ENCODE results near the gene FUCA1.
"Not testable (repeated sequence)": the region's sequence is repeated elsewhere in the genome, so short reads cannot be mapped to it uniquely, and the experiment has no call there.

The FUCA1 gene

GRCh38 chr1:23867895-23868556 lies at the start of gene FUCA1:
TSS of gene FUCA1 (minus strand) at chr1:23868290. CDS start at chr1:23868286, 4 bp downstream.
- DNase-seq: no peak

- peak; percentile 65 for DNase-seq
These were observed 48.4 kb upstream of the FUCA1 start for GRCh38 chr1:23916209-23917131.

- DNase-seq: no peak
These were observed 47.4 kb upstream of the FUCA1 start for GRCh38 chr1:23915466-23915865.

GRCh38 chr1:23914921-23915320 lies 46.8 kb upstream of the FUCA1 start:
- DNase-seq: no peak

GRCh38 chr1:23913212-23913880 lies 45.3 kb upstream of the FUCA1 start, which contains the start of gene CNR2:
TSS of gene CNR2 (minus strand) at chr1:23913362. CDS start at chr1:23875617, 37,745 bp downstream.
- DNase-seq: no peak

- DNase-seq: no peak
These were observed 43.8 kb upstream of the FUCA1 start for GRCh38 chr1:23911921-23912320.

GRCh38 chr1:23910553-23911246 lies 42.6 kb upstream of the FUCA1 start:
- no peak for DNase-seq

- no peak for DNase-seq
These were observed 42.1 kb upstream of the FUCA1 start for GRCh38 chr1:23910144-23910543.

GRCh38 chr1:23909412-23909811 lies 41.3 kb upstream of the FUCA1 start:
- DNase-seq: no peak

- peak; percentile 58 for DNase-seq
These were observed 40.6 kb upstream of the FUCA1 start for GRCh38 chr1:23908453-23909341.

- DNase-seq: no peak
These were observed 38.6 kb upstream of the FUCA1 start for GRCh38 chr1:23906731-23907130.

GRCh38 chr1:23905461-23906025 lies 37.5 kb upstream of the FUCA1 start:
- no peak for DNase-seq

GRCh38 chr1:23904748-23905357 lies 36.8 kb upstream of the FUCA1 start:
- peak; percentile 61 for DNase-seq

GRCh38 chr1:23903754-23904153 lies 35.7 kb upstream of the FUCA1 start:
- no peak for DNase-seq

- no peak for DNase-seq
These were observed 34.5 kb upstream of the FUCA1 start for GRCh38 chr1:23902321-23903278.

- DNase-seq: not testable (repeated sequence)
These were observed 31.9 kb upstream of the FUCA1 start for GRCh38 chr1:23900017-23900416.

- DNase-seq: no peak
These were observed 31.0 kb upstream of the FUCA1 start for GRCh38 chr1:23899070-23899469.

- DNase-seq: peak; percentile 60
These were observed 29.0 kb upstream of the FUCA1 start for GRCh38 chr1:23897083-23897482.

GRCh38 chr1:23896491-23896890 lies 28.4 kb upstream of the FUCA1 start:
- DNase-seq: no peak

GRCh38 chr1:23895993-23896392 lies 27.9 kb upstream of the FUCA1 start:
- DNase-seq: no peak

Data from NK-92 treated with Interleukin-12 subunit alpha and Interleukin-12 subunit beta, amount 100 ng/mL, for 24 hours (cell line).